T follicular helper cell (primary cell): ENCODE measurements around the gene RFPL4AL1.
"Not testable (repeated sequence)": the region's sequence is repeated elsewhere in the genome, so short reads cannot be mapped to it uniquely, and the experiment has no call there.

ENCODE experiments used
- DNase-seq: peaks from one replicate; pipeline ENCODE4 v3.0.0-alpha.2; 2020; ENCODE audit warnings: low read depth
- total RNA-seq, 2 experiments: gene quantifications; one replicate each; lab custom pipeline; 2026; lab: John Stamatoyannopoulos, UW

RFPL4AL1 gene
- total RNA-seq: 0 reads per million in 2 experiments

- not testable (repeated sequence) for DNase-seq
Observed at GRCh38 chr19:55768818-55769217, at the start of gene RFPL4AL1. TSS of gene RFPL4AL1 (plus strand) at chr19:55769118. CDS start at chr19:55771805, 2,687 bp downstream.

GRCh38 chr19:55720214-55720746, 48.6 kb upstream of the RFPL4AL1 start:
- DNase-seq: no peak

- no peak for DNase-seq
Observed at GRCh38 chr19:55720801-55721200, 48.1 kb upstream of the RFPL4AL1 start.

DNA sequence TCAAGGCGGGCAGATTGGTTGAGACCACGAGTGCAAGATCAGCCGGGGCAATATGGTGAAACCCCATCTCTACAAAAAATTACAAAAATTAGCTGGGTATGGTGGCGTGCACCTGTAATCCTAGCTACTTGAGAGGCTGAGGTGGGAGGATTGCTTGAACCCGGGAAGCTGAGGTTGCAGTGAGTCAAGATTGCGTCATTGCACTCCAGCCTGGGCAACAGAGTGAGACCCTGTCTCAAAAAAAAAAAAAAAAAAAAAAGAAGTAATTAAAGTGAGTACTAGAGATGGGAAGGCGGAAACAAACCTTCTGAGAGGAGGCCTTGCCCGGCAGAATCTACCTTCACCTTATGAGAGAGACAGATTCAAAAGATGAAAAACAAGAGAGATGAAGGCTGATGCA, 45.4 kb upstream of the RFPL4AL1 start:
- DNase-seq: no peak

DNA sequence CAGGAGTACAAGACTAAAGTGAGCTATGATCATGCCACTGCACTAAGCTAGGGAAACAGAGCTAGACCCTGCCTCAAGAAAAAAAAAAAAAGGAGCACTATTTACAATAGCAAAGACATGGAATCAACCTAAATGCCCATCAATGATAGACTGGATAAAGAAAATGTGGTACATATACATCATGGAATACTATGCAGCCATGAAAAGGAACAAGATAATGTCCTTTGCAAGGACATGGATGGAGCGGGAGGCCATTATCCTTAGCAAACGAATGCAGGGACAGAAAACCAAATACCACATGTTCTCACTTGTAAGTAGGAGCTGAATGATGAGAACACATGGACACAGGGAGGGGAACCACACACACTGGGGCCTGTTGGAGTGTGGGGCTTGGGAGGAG, 38.5 kb upstream of the RFPL4AL1 start:
- not testable (repeated sequence) for DNase-seq

GRCh38 chr19:55738302-55738701, 30.6 kb upstream of the RFPL4AL1 start, which contains the start of gene NLRP9:
TSS of gene NLRP9 (minus strand) at chr19:55738402. CDS start at chr19:55738374, 28 bp downstream.
- DNase-seq: no peak

DNA sequence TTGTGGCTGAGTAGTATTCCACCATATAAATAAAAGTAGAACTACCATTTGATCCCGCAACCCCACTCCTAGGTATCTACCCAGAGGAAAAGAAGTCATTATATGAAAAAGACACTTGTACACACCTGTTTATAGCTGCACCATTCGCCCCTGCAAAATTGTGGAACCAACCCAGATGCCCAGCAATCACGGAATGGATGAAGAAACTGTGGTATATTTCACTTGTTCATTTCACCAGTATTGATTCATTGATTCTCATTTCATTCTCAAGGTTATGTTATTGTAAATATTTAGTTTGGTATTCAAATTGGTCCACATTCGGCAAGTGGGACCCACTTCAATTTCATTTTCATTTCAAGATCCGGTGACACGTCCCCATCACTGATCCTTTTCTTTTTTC, 18.2 kb upstream of the RFPL4AL1 start:
- DNase-seq: no peak

- DNase-seq: no peak
Observed at GRCh38 chr19:55753401-55753800, 15.5 kb upstream of the RFPL4AL1 start.

- not testable (repeated sequence) for DNase-seq
Observed at GRCh38 chr19:55756808-55757207, 12.1 kb upstream of the RFPL4AL1 start.

- not testable (repeated sequence) for DNase-seq
Observed at GRCh38 chr19:55758797-55759196, 10.1 kb upstream of the RFPL4AL1 start, which contains the start of gene RFPL4A. TSS of gene RFPL4A (plus strand) at chr19:55759097. CDS start at chr19:55761801, 2,704 bp downstream.

DNA sequence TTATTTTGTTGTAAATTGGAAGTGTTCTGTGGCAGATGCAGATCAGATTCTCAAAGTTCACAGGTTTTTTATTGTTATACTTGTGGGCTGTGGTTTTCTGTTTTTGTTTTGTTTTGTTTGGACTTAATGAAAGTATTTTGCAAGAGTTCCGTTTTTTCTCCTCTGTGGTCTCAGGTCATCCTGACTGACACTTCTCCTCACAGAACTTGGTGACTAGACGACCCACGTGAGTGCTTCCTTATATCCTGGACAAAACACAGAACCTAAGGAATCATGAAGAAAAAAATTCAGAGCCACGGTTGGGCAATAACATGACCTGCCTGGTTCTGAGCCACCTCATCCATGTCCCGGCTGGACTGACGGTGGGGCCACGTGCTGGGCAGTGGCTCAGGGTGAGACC, 2.5 kb upstream of the RFPL4AL1 start:
- no peak for DNase-seq

DNA sequence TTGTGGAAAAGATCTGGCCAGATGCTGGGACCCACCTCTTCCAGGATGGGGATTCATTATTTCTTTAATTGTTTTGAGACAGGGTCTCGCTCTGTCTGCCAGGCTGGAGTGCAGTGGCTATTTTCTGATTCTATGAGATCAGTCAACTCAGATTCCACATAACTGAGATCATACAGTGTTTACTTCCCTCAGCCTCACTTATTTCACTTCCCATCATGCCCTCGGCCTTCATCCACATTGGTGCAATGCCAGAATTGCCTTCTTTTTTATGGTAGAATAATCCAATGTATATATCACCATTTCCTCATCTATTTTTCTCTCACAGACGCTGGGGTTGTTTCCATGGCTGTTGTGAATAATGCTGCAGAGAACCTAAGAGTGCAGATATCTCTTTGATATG, 714 bp downstream of the RFPL4AL1 start:
- not testable (repeated sequence) for DNase-seq

GRCh38 chr19:55777528-55777927, 8.6 kb downstream of the RFPL4AL1 start:
- DNase-seq: no peak

- DNase-seq: no peak
Observed at GRCh38 chr19:55778331-55778730, 9.4 kb downstream of the RFPL4AL1 start.

DNA sequence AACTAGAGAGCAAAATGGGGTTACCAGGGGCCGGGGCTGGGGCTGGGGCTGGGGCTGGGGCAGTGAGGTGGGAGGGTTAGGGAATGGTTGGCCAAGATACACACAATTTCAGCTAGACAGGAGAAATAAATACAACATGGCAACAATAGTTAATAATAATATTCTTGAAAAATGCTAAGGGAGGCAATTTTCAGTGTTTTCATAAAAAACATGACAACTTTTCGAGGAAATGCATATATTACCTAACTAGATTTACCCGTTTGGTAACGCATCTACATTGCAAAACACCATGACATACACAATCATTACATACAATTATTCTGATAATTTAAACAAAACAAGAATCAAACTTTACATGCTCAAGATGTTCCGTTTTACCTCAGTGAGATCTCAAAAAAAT, 12.2 kb downstream of the RFPL4AL1 start:
- DNase-seq: no peak

GRCh38 chr19:55795021-55795420, 26.1 kb downstream of the RFPL4AL1 start:
- DNase-seq: no peak

DNA sequence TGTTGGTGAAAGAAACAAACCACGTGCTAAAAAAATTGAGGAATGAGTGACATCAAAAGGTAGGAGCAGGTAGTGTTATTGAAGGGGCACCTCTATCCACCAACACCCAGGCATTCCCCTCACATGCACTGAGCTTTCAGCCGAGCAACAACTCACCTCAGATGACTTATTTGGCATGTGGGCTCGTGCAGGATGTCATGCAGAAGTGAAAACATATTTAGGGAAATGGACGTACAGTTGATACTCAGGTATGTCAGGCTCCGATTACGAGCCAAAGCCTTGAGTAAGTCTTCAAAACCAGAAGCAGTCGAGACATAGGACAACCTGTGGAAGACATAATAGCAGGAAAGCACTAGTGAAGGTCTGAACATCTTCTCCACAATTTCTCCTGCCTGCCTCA, 32.5 kb downstream of the RFPL4AL1 start:
- no peak for DNase-seq

DNA sequence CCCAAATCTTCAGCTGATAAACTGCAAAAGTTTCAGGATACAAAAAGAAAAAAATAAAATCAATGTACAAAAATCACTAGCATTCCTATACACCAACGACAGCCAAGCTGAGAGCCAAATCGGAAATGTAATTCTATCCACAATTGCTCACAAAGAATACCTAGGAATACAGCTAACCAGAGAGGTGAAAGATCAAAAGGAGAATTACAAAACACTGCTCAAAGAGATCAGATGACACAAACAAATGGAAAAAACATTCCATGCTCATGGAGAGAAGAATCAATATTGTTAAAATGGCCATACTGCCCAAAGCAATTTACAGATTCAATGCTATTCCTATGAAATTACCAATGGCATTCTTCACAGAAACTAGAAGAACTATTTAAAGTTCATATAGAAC, 33.4 kb downstream of the RFPL4AL1 start:
- no peak for DNase-seq

DNA sequence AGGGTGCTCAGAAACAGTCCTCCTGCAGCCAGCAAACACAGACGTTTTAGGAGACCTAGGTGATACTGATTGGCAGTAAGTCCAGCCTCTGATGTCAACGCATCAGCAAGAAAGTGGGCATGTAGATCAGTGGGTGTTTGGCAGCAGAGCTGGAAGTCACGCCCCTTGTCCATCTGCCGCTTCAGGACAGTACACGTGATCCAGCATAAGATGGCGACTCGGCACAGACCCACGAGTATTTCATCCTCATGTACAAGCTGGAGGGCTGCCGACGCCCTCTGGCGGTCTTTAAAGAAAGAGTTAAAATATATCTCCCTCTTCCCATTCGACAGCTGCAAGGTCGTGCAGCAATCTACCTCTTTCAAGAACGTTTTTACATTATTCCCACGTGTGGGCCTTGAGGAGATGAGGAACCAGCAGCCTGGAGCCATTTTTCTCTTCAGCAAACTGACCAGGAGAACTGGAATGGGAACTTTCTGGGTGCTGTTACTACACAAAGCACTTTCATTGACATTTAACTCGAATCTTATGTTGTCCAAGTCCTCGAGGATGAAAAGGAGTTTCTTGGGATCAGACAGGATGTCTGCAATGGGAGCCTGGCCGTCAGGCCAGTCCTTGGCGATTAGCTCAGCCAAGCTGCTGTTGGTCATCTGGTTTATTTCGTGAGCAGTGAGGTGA, 40.6 kb downstream of the RFPL4AL1 start:
- no peak for DNase-seq

DNA sequence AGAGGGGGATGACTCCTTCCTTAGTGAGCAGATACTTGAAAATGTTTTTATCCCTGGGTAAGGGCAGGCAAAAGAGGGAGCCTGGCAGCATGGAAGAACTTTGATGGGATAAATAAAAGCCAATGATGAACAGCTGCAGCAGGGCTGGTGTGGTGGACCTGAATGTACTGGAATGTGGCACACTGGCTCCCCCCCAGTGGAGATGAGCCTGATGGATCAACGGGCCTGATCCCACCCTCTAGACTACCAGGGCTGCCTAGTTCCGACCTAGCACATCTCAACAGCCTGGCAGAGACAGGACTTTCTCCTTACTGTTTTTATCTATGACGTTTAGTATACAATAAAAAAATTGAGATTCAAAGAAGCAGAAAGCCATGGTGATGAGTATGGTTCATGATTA, 42.4 kb downstream of the RFPL4AL1 start:
- DNase-seq: no peak

DNA sequence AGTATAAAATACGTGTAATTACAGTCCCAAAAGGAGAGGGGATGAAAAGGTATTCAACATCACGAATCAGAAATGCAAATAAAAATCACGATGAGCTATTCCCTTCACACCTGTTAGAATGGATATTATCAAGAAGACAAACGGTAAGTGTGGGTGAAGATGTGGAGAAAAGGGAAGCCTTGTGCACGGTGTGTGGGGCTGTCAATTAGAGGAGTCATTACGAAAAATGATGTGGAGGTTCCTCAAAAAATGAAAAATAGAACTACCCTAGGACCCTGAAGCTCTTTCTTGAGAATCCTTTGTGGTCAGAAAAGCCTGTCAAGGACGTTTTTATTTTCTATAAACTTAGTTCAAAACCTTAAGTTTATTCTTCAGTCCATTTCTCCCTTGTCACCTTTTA, 43.5 kb downstream of the RFPL4AL1 start:
- no peak for DNase-seq

- no peak for DNase-seq
Observed at GRCh38 chr19:55813906-55814305, 45.0 kb downstream of the RFPL4AL1 start.

DNA sequence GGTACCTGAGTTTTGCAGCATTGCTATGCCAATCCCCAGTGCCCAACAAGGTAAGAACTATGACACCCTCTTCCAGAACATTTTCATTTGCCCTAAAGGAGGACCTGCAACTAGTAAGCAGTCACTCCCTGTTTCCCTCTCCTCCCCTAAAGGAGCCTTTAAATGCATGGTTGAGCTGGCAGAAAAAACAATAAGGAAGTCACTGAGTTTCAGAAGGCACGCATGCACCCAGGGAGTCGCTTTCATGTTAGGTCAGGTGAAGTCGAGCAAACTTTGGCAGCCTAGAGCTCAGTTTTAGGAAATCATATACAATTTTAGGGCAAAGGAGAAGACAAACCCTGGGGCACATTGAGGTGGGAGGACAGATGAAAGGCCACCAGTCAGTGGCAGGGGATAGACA, 51.1 kb downstream of the RFPL4AL1 start:
- DNase-seq: no peak
